ENCODE results near the gene HMGCS2.

GRCh38 chr1:119703666-119704450 is 64.8 kb downstream of the HMGCS2 start:
- no peak for TF ChIP-seq CTCF (conservative IDR thresholded peaks at IDR 0.05)
- TF ChIP-seq EZH2 (IDR thresholded peaks at IDR 0.05; ENCODE audit: low read depth): no peak
